GM12874 (cell line): ENCODE data around the gene TMEM272.

ENCODE experiments used
- CTCF ChIP-seq: IDR thresholded peaks from 2 replicates; pipeline ENCODE4 v1.5.1; 2011; ENCODE audit warnings: low read depth, mild to moderate bottlenecking, control low read depth, low read length, moderate library complexity; ENCODE audit not compliant: insufficient read depth

The TMEM272 gene

GRCh38 chr13:51772781-51773180 is 72.2 kb downstream of the TMEM272 start:
- no peak for TF ChIP-seq CTCF

- no peak for TF ChIP-seq CTCF
Measured at GRCh38 chr13:51772105-51772455, 72.9 kb downstream of the TMEM272 start.

GRCh38 chr13:51771418-51772104 is 73.4 kb downstream of the TMEM272 start:
- TF ChIP-seq CTCF, result no peak

GRCh38 chr13:51770681-51771417 is 74.1 kb downstream of the TMEM272 start:
- TF ChIP-seq CTCF, result no peak

- TF ChIP-seq CTCF, result no peak
Measured at GRCh38 chr13:51770160-51770559, 74.8 kb downstream of the TMEM272 start.

- no peak for TF ChIP-seq CTCF
Measured at GRCh38 chr13:51769455-51770127, 75.4 kb downstream of the TMEM272 start.

- no peak for TF ChIP-seq CTCF
Measured at GRCh38 chr13:51768976-51769375, 76.0 kb downstream of the TMEM272 start.
